ENCODE measurements around the gene MTNR1B. TPM values are rescaled to one million over a fixed set of nuclear protein-coding genes. Genes with fewer than 3 reads are reported as not detected.

The MTNR1B gene
- total RNA-seq, 1 donor from 2014 or later, result not detected

DNA sequence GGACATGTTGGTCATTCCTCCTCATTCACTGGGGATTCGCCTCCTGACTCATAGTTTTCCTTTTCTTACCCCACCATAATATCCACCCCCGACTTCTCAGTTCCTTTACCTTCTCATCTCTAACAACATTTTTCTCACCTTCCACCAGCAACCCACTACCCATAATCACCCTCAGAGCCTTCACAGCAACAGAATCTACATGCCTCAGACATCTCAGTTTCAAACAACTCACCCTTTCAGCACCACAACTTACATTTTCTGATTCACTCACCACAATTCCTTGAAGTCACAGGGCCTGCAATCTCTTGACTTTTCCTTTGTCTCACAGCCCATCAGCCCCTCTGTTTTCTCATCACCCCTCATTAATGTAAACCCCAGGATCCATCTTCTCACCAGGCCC, 2.3 kb upstream of the MTNR1B start:
- DNase-seq (ENCODE audit: low read depth), result no peak
- H3K4me3 ChIP-seq (ENCODE audit: low read depth, low read length), result no peak overlapping the region
- peaks cover 13% of the 10 kb centered on the region for H3K27me3 ChIP-seq (ENCODE audit: control insufficient read depth, insufficient read depth, low read length)
- H3K36me3 ChIP-seq (ENCODE audit: control insufficient read depth, insufficient read depth, low read length), result no peaks in the 10 kb centered on the region
- TF ChIP-seq, protein P1, sequence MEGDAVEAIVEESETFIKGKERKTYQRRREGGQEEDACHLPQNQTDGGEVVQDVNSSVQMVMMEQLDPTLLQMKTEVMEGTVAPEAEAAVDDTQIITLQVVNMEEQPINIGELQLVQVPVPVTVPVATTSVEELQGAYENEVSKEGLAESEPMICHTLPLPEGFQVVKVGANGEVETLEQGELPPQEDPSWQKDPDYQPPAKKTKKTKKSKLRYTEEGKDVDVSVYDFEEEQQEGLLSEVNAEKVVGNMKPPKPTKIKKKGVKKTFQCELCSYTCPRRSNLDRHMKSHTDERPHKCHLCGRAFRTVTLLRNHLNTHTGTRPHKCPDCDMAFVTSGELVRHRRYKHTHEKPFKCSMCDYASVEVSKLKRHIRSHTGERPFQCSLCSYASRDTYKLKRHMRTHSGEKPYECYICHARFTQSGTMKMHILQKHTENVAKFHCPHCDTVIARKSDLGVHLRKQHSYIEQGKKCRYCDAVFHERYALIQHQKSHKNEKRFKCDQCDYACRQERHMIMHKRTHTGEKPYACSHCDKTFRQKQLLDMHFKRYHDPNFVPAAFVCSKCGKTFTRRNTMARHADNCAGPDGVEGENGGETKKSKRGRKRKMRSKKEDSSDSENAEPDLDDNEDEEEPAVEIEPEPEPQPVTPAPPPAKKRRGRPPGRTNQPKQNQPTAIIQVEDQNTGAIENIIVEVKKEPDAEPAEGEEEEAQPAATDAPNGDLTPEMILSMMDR (IDR thresholded peaks at IDR 0.05; ENCODE audit: insufficient read depth, low read length, poor library complexity, severe bottlenecking), result no peak

DNA sequence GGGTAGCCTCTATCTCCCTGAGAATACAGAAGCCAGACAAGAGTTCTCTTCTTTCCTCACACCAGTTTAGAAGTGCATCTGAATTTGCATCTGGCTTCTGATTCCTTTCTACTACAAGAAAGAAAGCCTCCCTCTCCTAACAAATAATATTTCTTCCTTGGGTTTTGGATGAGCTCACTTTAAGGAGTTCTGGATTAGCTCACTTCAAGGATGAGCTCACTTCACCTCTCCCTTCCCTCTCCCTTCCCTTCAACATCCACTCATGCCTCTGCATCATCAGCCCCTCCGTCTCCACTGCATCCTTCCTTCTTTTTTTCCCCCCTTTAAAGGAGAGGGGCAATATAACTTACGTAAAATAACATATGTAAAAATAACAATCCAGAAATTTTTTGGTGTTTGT, 1.6 kb upstream of the MTNR1B start:
- Histone ChIP-seq H3K4me3 (ENCODE audit: low read depth, low read length) (no peak overlapping the region), H3K36me3 (ENCODE audit: control insufficient read depth, insufficient read depth, low read length) (no peaks in the 10 kb centered on the region), H3K27me3 (ENCODE audit: control insufficient read depth, insufficient read depth, low read length) (peaks cover 13% of the 10 kb centered on the region)
- TF ChIP-seq, protein P1 (IDR thresholded peaks at IDR 0.05; ENCODE audit: insufficient read depth, low read length, poor library complexity, severe bottlenecking), result no peak
- no peak for DNase-seq (ENCODE audit: low read depth)

DNA sequence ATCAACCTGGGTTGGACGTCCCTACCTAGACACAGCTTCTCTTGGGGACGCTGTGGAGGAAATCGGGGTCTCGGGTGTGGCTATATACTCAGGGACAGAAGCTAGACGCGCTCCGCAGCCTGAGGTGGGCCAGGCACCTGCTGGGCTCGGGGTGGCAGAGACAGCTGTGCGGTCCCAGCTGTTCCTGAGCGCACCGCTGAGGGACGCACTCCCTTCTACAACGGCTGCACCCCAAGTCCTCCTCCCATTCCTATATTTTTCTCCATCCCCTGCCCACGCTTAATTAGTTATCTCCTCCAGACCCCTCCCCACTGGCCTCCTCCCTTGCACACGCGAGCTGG, 188 bp upstream of the MTNR1B start:
- no peak overlapping the region for H3K4me3 ChIP-seq (ENCODE audit: low read depth, low read length)
- no peak for DNase-seq (ENCODE audit: low read depth)
- peaks cover 13% of the 10 kb centered on the region for H3K27me3 ChIP-seq (ENCODE audit: control insufficient read depth, insufficient read depth, low read length)
- TF ChIP-seq, protein P1 (IDR thresholded peaks at IDR 0.05; ENCODE audit: insufficient read depth, low read length, poor library complexity, severe bottlenecking), result peak; percentile 18
- no peaks in the 10 kb centered on the region for H3K36me3 ChIP-seq (ENCODE audit: control insufficient read depth, insufficient read depth, low read length)

DNA sequence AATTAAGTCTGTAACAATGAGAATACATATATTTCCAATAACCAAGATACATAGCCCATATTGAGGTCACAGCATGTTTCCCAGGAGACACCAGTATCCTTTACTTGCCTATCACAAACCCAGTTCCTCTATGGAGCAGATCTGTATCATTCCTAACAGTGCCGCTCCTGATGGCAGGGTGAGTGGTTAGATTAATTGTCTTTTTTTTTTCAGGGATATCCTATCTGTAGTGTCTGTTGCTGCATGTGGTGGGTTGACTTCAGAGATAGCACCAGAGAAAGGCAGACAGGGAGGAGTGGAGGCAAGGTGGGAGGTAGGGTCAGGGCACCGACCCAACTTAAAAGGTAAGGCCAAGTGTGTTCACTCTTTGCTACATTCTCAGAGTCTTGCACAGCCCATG, 2.8 kb downstream of the MTNR1B start:
- no peaks in the 10 kb centered on the region for H3K36me3 ChIP-seq (ENCODE audit: control insufficient read depth, insufficient read depth, low read length)
- TF ChIP-seq, protein P1 (IDR thresholded peaks at IDR 0.05; ENCODE audit: insufficient read depth, low read length, poor library complexity, severe bottlenecking), result no peak
- H3K27me3 ChIP-seq (ENCODE audit: control insufficient read depth, insufficient read depth, low read length), result peaks cover 13% of the 10 kb centered on the region
- no peak for DNase-seq (ENCODE audit: low read depth)
- H3K4me3 ChIP-seq (ENCODE audit: low read depth, low read length), result no peak overlapping the region

DNA sequence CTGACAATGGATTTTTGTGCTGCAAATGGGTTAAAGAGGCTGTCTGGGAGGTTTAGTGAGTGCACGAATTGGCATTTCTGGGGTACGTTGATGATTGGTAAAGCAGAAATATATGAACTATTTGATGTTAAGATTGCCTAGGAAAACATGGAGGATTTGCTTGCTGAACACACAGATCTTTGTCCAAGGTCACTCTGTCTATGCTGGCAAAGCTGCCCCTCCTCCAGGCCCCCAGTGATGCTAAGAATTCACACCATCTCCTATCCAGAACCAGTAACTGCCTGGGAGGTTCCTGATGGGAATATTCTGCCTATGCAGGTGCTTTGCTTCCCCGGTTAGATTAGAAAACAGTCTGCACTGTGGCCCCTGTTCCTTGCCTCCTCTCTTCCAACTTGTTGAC, 5.8 kb downstream of the MTNR1B start:
- Histone ChIP-seq H3K36me3 (ENCODE audit: control insufficient read depth, insufficient read depth, low read length) (no peaks in the 10 kb centered on the region), H3K27me3 (ENCODE audit: control insufficient read depth, insufficient read depth, low read length) (no peaks in the 10 kb centered on the region), H3K4me3 (ENCODE audit: low read depth, low read length) (no peak overlapping the region)
- no peak for DNase-seq (ENCODE audit: low read depth)
- TF ChIP-seq, protein P1 (IDR thresholded peaks at IDR 0.05; ENCODE audit: insufficient read depth, low read length, poor library complexity, severe bottlenecking), result no peak

DNA sequence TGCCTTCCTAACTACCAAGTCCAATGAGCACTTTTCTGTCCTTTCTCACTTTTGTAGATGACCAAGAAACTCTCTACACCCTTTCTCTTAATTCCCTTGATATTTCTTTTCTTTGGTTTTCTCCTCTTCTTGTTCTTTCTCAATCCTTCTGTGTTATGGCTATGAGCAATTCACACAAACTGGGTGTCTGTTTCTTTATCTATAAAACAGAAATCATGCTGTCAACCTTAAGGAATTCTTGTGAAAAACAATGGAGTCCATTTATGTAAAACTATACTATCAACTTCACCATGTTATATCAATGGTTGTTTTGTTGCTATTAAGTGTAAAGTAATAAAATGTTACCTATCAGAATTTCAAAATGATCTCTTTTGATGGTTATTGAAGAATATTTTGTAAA, 7.2 kb downstream of the MTNR1B start:
- no peaks in the 10 kb centered on the region for H3K27me3 ChIP-seq (ENCODE audit: control insufficient read depth, insufficient read depth, low read length)
- no peak for DNase-seq (ENCODE audit: low read depth)
- H3K36me3 ChIP-seq (ENCODE audit: control insufficient read depth, insufficient read depth, low read length), result no peaks in the 10 kb centered on the region
- TF ChIP-seq, protein P1 (IDR thresholded peaks at IDR 0.05; ENCODE audit: insufficient read depth, low read length, poor library complexity, severe bottlenecking), result no peak
- H3K4me3 ChIP-seq (ENCODE audit: low read depth, low read length), result no peak overlapping the region

Measured in kidney epithelial cell (primary cell).